IPS-20b (cell line): ENCODE measurements around the gene CDKAL1.

Source experiments
- H3K27ac ChIP-seq: one replicate; pipeline ENCODE4 v1.5.1; 2013; ENCODE audit warnings: low read length
- H3K27me3 ChIP-seq: 2 replicates; pipeline ENCODE4 v1.6.1; 2013; ENCODE audit warnings: mild to moderate bottlenecking, low read length, inconsistent platforms; ENCODE audit not compliant: insufficient read depth
- H3K36me3 ChIP-seq: 2 replicates; pipeline ENCODE4 v1.6.1; 2013; ENCODE audit warnings: low read depth, mild to moderate bottlenecking, inconsistent platforms, low read length, moderate library complexity; ENCODE audit not compliant: insufficient read depth
- H3K4me1 ChIP-seq: 2 replicates; pipeline ENCODE4 v1.6.1; 2013; ENCODE audit warnings: mild to moderate bottlenecking, control low read depth, inconsistent platforms, low read length, moderate library complexity; ENCODE audit not compliant: insufficient read depth
- H3K4me3 ChIP-seq: 2 replicates; pipeline ENCODE4 v1.5.1; 2013; ENCODE audit warnings: mild to moderate bottlenecking, low read length, inconsistent platforms
- H3K9ac ChIP-seq: 2 replicates; pipeline ENCODE4 v1.6.1; 2013; ENCODE audit warnings: low read depth, mild to moderate bottlenecking, inconsistent platforms, low read length, moderate library complexity
- H3K9me3 ChIP-seq: 2 replicates; pipeline ENCODE4 v1.6.1; 2013; ENCODE audit warnings: mild to moderate bottlenecking, low read depth, low read length, inconsistent platforms; ENCODE audit not compliant: insufficient read depth

Gene CDKAL1

GRCh38 chr6:20665290-20665689 is 131.0 kb downstream of the CDKAL1 start:
- Histone ChIP-seq H3K36me3 (no peaks in the 10 kb centered on the region), H3K9ac (no peak overlapping the region), H3K4me1 (peaks cover 10% of the 10 kb centered on the region; the same call in 1 of the 2 replicates), H3K27ac (no peak overlapping the region), H3K9me3 (no peaks in the 10 kb centered on the region), H3K4me3 (no peak overlapping the region), H3K27me3 (no peaks in the 10 kb centered on the region)

DNA sequence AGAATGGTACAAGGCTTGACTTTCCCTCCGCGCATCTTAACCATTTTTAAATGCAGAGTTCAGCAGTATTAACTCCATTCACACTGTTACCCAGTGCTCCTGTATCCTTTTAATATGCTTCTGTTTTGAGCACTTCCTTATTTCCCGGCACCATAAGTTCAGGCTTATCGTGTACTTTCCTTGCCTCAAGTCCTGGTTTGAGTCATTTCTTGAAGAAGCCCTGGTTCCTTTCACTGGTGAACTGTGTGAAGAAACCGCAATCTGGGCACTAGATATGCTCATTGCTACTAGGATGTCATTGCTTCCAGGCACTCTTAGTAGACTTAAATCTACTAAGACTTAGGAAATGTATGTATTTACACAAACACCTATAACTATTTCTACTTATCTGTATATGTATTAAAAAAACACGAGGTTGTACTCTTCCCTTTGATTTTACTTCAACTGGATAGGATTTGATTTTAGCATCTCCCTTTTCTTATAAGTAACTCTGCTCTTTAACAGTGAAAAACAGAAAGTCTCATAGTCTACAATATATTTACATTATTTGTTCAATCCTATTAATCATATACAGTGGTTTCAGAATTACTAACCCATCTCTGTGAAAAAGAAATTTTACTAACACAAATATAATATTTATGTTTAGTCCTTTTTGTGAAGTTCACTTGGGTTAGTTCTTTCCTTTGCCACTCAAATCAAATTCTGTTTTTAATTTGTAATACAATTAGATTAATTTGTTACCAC is 135.5 kb downstream of the CDKAL1 start:
- peaks cover 6% of the 10 kb centered on the region; the same call in 1 of the 2 replicates for H3K4me1 ChIP-seq

DNA sequence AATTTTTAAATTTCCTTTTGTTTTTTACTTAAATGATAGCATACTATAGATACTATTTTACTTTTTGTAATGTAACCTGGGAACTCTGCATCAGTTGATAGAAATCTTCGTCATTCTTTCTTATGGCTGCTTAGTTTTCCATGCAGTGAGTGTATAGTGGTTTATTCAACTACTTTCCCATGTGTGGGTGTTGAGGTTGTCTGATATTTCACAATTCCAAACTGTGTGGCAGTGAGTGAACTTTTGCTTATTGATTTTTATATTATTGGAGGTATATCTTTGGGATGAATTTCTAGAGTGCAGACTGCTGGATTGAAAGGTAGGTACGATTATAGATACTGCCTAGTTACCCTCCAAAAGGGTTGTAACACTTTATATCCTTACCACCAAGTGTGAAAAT is 136.5 kb downstream of the CDKAL1 start:
- Histone ChIP-seq H3K9me3 (no peaks in the 10 kb centered on the region), H3K9ac (no peak overlapping the region), H3K27ac (no peak overlapping the region), H3K4me3 (no peak overlapping the region), H3K27me3 (no peaks in the 10 kb centered on the region), H3K36me3 (no peaks in the 10 kb centered on the region), H3K4me1 (peaks cover 6% of the 10 kb centered on the region; the same call in 1 of the 2 replicates)

More for the DNA sequence above, 135.5 kb downstream of the CDKAL1 start:
- no peaks in the 10 kb centered on the region for H3K9me3 ChIP-seq
- no peak overlapping the region for H3K4me3 ChIP-seq
- no peak overlapping the region for H3K9ac ChIP-seq
- H3K27me3 ChIP-seq: no peaks in the 10 kb centered on the region
- no peaks in the 10 kb centered on the region for H3K36me3 ChIP-seq
- H3K27ac ChIP-seq: no peak overlapping the region

- Histone ChIP-seq H3K9ac (no peak overlapping the region), H3K36me3 (no peaks in the 10 kb centered on the region), H3K4me3 (no peak overlapping the region), H3K9me3 (no peaks in the 10 kb centered on the region), H3K27ac (no peak overlapping the region), H3K4me1 (peaks cover 6% of the 10 kb centered on the region; the same call in 1 of the 2 replicates), H3K27me3 (no peaks in the 10 kb centered on the region)
Observed at GRCh38 chr6:20672038-20672437, 137.8 kb downstream of the CDKAL1 start.

GRCh38 chr6:20673458-20673857 is 139.2 kb downstream of the CDKAL1 start:
- Histone ChIP-seq H3K27ac (no peak overlapping the region), H3K27me3 (no peaks in the 10 kb centered on the region)

DNA sequence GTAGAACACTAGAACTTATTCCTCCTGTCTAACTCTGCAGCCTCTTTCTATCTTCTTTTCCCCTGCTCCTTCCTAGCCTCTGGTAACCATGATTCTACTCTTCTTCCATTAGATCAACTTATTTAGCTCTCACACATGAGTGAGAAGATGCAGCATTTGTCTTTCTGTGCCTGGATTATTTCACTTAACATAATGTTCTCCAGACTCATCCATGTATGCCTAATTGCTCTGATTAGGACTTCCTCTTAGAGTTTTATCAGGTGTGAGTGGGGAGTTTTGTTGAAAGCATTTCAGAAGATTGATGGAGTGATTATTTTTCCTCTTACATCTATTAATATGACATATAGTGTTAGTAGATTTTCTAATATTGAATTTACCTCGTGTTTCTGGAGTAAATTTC is 140.4 kb downstream of the CDKAL1 start:
- Histone ChIP-seq H3K4me1 (no peaks in the 10 kb centered on the region), H3K9ac (no peak overlapping the region), H3K36me3 (no peaks in the 10 kb centered on the region), H3K4me3 (no peak overlapping the region), H3K27me3 (no peaks in the 10 kb centered on the region), H3K27ac (no peak overlapping the region), H3K9me3 (no peaks in the 10 kb centered on the region)

More at GRCh38 chr6:20673458-20673857, 139.2 kb downstream of the CDKAL1 start:
- H3K36me3 ChIP-seq: no peaks in the 10 kb centered on the region
- no peaks in the 10 kb centered on the region for H3K4me1 ChIP-seq
- H3K4me3 ChIP-seq: no peak overlapping the region
- H3K9me3 ChIP-seq: no peaks in the 10 kb centered on the region
- no peak overlapping the region for H3K9ac ChIP-seq

DNA sequence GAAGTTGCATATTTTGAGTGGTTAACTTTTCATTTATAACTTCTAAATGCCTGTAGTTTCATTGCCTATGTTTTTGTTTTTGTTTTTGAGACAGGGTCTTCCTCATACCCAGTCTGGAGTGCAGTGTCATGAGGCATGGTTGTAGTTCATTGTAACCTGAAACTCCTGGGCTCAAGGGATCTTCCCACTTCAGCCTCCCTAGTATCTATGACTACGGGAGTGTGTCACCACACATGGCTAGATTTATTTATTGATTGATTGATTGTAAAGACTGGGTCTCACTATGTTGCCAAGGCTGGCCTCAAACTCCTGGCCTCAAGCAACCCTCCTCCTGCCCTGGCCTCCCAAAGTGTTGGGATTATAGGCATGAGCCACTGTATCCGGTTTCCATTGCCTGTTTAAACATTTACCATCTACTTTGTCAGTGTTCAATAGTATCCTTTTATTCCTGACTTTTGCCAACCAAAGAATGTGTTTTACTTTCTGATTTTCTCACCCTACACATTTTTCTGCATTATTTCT is 144.6 kb downstream of the CDKAL1 start:
- no peaks in the 10 kb centered on the region for H3K4me1 ChIP-seq

GRCh38 chr6:20680697-20681165 is 146.5 kb downstream of the CDKAL1 start:
- no peak overlapping the region for H3K27ac ChIP-seq
- no peaks in the 10 kb centered on the region for H3K27me3 ChIP-seq
- H3K9ac ChIP-seq: no peak overlapping the region
- no peaks in the 10 kb centered on the region; the same call in 1 of the 2 replicates for H3K4me1 ChIP-seq
- H3K4me3 ChIP-seq: no peak overlapping the region
- no peaks in the 10 kb centered on the region for H3K36me3 ChIP-seq
- no peaks in the 10 kb centered on the region for H3K9me3 ChIP-seq

More for the DNA sequence above, 144.6 kb downstream of the CDKAL1 start:
- H3K36me3 ChIP-seq: no peaks in the 10 kb centered on the region
- H3K4me3 ChIP-seq: no peak overlapping the region
- H3K9me3 ChIP-seq: no peaks in the 10 kb centered on the region
- H3K9ac ChIP-seq: no peak overlapping the region
- no peaks in the 10 kb centered on the region for H3K27me3 ChIP-seq
- no peak overlapping the region for H3K27ac ChIP-seq

GRCh38 chr6:20681243-20681684 is 147.0 kb downstream of the CDKAL1 start:
- no peak overlapping the region for H3K4me3 ChIP-seq
- peaks cover 3% of the 10 kb centered on the region; the same call in 1 of the 2 replicates for H3K4me1 ChIP-seq
- no peaks in the 10 kb centered on the region for H3K36me3 ChIP-seq
- no peaks in the 10 kb centered on the region for H3K27me3 ChIP-seq
- H3K27ac ChIP-seq: no peak overlapping the region
- no peak overlapping the region for H3K9ac ChIP-seq
- H3K9me3 ChIP-seq: no peaks in the 10 kb centered on the region

- Histone ChIP-seq H3K9ac (no peak overlapping the region), H3K27me3 (no peaks in the 10 kb centered on the region), H3K4me1 (peaks cover 13% of the 10 kb centered on the region; the same call in 1 of the 2 replicates), H3K4me3 (no peak overlapping the region), H3K9me3 (no peaks in the 10 kb centered on the region), H3K36me3 (no peaks in the 10 kb centered on the region), H3K27ac (no peak overlapping the region)
Observed at GRCh38 chr6:20684474-20684873, 150.2 kb downstream of the CDKAL1 start.

- H3K27me3 ChIP-seq: no peaks in the 10 kb centered on the region
- peaks cover 13% of the 10 kb centered on the region; the same call in 1 of the 2 replicates for H3K4me1 ChIP-seq
- H3K9me3 ChIP-seq: no peaks in the 10 kb centered on the region
- no peak overlapping the region for H3K4me3 ChIP-seq
- no peak overlapping the region for H3K27ac ChIP-seq
- no peak overlapping the region for H3K9ac ChIP-seq
- no peaks in the 10 kb centered on the region for H3K36me3 ChIP-seq
Observed at GRCh38 chr6:20686142-20686541, 151.9 kb downstream of the CDKAL1 start.

- Histone ChIP-seq H3K4me3 (no peak overlapping the region), H3K4me1 (peaks cover 13% of the 10 kb centered on the region; the same call in 1 of the 2 replicates), H3K27ac (no peak overlapping the region), H3K36me3 (no peaks in the 10 kb centered on the region), H3K27me3 (no peaks in the 10 kb centered on the region), H3K9me3 (no peaks in the 10 kb centered on the region), H3K9ac (no peak overlapping the region)
Observed at GRCh38 chr6:20687494-20687893, 153.2 kb downstream of the CDKAL1 start.
